ENCODE results near the gene DDX59. TPM values are rescaled to one million over a fixed set of nuclear protein-coding genes. Genes with fewer than 3 reads are reported as not detected.

Gene DDX59
- 7.6 TPM for total RNA-seq

- Histone ChIP-seq H3K4me3 (peak within 1 kb of the TSS; percentile 72 to 81), H3K27ac (peak within 1 kb of the TSS; percentile 95 to 99), H3K27me3 (no peaks in the 10 kb centered on the region), H3K36me3 (no peaks in the 10 kb centered on the region), H3K9me3 (no peaks in the 10 kb centered on the region), H3K4me1 (peaks cover 0 to 28% of the 10 kb centered on the region in 2 donors)
- no peak for TF ChIP-seq CTCF (IDR thresholded peaks at IDR 0.05)
- intact Hi-C loops (cut with DNase I): loop anchor here (1.0 to 5.0 kb wide), 3 partner anchors 49 to 257 kb away; partner anchors contain the start of genes CAMSAP2, KIF14 and ZNF281
- DNase-seq (ENCODE audit: low spot score in 2 of 2): peak; percentile 88 to 98
Observed at GRCh38 chr1:200669314-200670241, at the start of gene DDX59. DDX59 (minus strand) TSS chr1:200669907; CDS start chr1:200666740, 3,167 bp downstream.

- Histone ChIP-seq H3K4me1 (no peaks in the 10 kb centered on the region), H3K4me3 (no peak overlapping the region), H3K27me3 (no peaks in the 10 kb centered on the region), H3K36me3 (no peaks in the 10 kb centered on the region), H3K9me3 (no peaks in the 10 kb centered on the region), H3K27ac (no peak overlapping the region)
- DNase-seq (ENCODE audit: low spot score in 2 of 2): no peak
- intact Hi-C loops (cut with DNase I): no loop called here
- no peak for TF ChIP-seq CTCF (IDR thresholded peaks at IDR 0.05)
Observed at GRCh38 chr1:200714504-200715187, 44.9 kb upstream of the DDX59 start.

DNA sequence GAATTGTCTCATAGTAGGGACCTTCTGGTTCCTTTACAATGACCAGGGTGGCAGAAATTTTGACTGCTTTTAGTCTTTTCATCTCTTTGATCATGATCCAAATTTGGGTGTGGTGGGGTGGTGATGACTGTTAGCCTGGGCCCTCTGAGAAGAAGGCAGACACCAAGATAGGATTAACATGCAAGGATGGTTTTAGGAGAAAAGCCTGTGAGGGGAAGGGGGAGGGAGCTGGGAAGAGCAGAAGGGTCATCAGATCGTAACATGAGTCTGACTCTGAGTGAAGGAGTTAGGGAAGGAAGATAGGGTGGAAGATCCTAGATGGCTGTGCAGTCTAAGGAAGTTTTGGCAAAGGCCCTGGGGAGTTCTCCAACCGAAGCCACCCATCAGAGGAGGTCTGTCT is 40.5 kb upstream of the DDX59 start:
- Histone ChIP-seq H3K9me3 (no peaks in the 10 kb centered on the region), H3K4me1 (no peaks in the 10 kb centered on the region), H3K36me3 (no peaks in the 10 kb centered on the region), H3K27me3 (no peaks in the 10 kb centered on the region), H3K4me3 (no peak overlapping the region), H3K27ac (no peak overlapping the region)
- no peak for TF ChIP-seq CTCF (IDR thresholded peaks at IDR 0.05)
- DNase-seq (ENCODE audit: low spot score in 2 of 2): no peak
- intact Hi-C loops (cut with DNase I): no loop called here

DNA sequence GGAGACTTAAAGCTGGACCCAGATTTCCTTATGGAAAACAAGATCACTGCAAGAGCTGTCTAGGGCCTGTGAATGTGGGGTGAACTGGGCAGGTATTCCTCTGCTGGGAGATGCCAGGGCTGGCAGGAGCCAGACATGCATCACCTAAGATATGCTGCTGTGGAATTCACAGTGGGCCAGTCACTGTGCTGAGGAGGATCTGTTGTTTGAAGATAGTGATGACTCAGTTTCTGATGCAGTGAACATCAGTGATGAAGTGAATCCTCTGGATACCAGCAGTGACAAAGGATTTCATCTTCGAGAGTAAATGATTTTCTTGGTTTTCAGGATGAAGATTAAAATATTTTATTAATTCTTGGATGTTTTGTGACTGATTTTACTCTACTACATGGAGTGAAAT is 39.1 kb upstream of the DDX59 start:
- Histone ChIP-seq H3K4me3 (no peak overlapping the region), H3K27me3 (no peaks in the 10 kb centered on the region), H3K27ac (no peak overlapping the region), H3K9me3 (no peaks in the 10 kb centered on the region), H3K4me1 (no peaks in the 10 kb centered on the region), H3K36me3 (no peaks in the 10 kb centered on the region)
- DNase-seq (ENCODE audit: low spot score in 2 of 2): no peak
- TF ChIP-seq CTCF (IDR thresholded peaks at IDR 0.05): no peak
- intact Hi-C loops (cut with DNase I): no loop called here

DNA sequence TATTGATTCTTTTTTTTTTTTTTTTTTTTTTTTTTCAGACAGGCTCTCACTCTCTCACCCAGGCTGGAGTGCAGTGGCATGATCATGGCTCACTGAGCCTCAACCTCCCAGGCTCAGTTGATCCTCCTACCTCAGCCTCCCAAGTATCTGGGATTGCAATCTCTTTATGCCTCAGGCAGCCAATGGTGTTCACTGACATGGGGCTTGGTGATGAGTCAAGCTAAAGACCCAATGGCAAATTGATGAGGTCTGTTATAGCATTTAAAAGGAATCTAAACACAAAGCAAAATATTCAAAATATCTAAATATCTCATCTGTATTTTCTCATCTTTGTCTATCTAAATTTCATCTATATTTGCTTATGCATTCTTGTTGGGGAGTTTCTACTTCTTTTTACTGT is 38.5 kb upstream of the DDX59 start:
- Histone ChIP-seq H3K4me3 (no peak overlapping the region), H3K27me3 (no peaks in the 10 kb centered on the region), H3K36me3 (no peaks in the 10 kb centered on the region), H3K4me1 (no peaks in the 10 kb centered on the region), H3K9me3 (no peaks in the 10 kb centered on the region), H3K27ac (no peak overlapping the region)
- TF ChIP-seq CTCF (IDR thresholded peaks at IDR 0.05): no peak
- intact Hi-C loops (cut with DNase I): no loop called here
- DNase-seq (ENCODE audit: low spot score in 2 of 2): no peak

Data from ascending aorta (tissue), 2 donors.